HCT116 (cell line): ENCODE measurements around the gene WWP2. TPM values are rescaled to one million over a fixed set of nuclear protein-coding genes. Genes with fewer than 3 reads are reported as not detected.

ENCODE experiments used
- ATAC-seq: fragments of 200-7000 bp; cut with Tn5 transposase; 2 replicates; pipeline ENCODE4 v1.9.1; 2020; ENCODE audit warnings: mild to moderate bottlenecking, moderate library complexity
- BruUV-seq: library from RNA; stranded (reverse); fragments of 400-500 nt; replicated peaks from 2 replicates; lab custom pipeline; 2021; lab: Mats Ljungman, UMichigan
- CTCF ChIA-PET: fragments of 300-600 bp; sonication (Branson Sonifier 250); formaldehyde crosslinking; loops from one replicate; lab custom pipeline; 2021; ENCODE audit warnings: antibody characterized with exemption; lab: Charles Lee
- POLR2A ChIA-PET: fragments of 300-600, 350-600 bp; sonication (Branson Sonifier 250); formaldehyde crosslinking; loops from one replicate; lab custom pipeline; 2021; ENCODE audit warnings: antibody characterized with exemption; lab: Charles Lee
- RAD21 ChIA-PET, 2 experiments: fragments of 300-600 bp; sonication (Branson Sonifier 250); formaldehyde crosslinking; loops; one replicate each; lab custom pipeline; 2023; ENCODE audit warnings: low total read pairs in 2 of 2; ENCODE audit not compliant: uncharacterized antibody in 2 of 2, unreplicated experiment in 2 of 2, low non-redundant PET in 1 of 2; lab: Charles Lee
- DNase-seq: peaks from one replicate; pipeline ENCODE4 v3.0.0-alpha.2; 2010; ENCODE audit warnings: low read depth, low spot score
- H2AFZ ChIP-seq: fragments of 200-600 bp; shearing (Covaris generic), sonication (generic); 2 replicates; pipeline ENCODE4 v1.6.1; 2017; ENCODE audit warnings: low read depth, mixed run types, mixed read lengths, antibody characterized with exemption, low read length; ENCODE audit not compliant: poor library complexity, severe bottlenecking
- H3K27ac ChIP-seq: 2 replicates; pipeline ENCODE4 v1.5.1; 2012; ENCODE audit warnings: low read depth, low read length
- H3K27me3 ChIP-seq: fragments of 200-600 bp; sonication (generic); 2 replicates; pipeline ENCODE4 v1.6.1; 2016; ENCODE audit warnings: mixed run types, low read length, mixed read lengths; ENCODE audit not compliant: insufficient read depth
- H3K36me3 ChIP-seq, 2 experiments: fragments of 200-500 bp in 1 of 2; fragments of 200-600 bp in 1 of 2; sonication (Bioruptor generic) in 1 of 2; sonication (generic) in 1 of 2; 2 replicates each; pipeline versions ENCODE4 v1.5.1 to v1.6.1; 2014 to 2016; ENCODE audit warnings: low read length in 2 of 2, inconsistent platforms in 1 of 2, mixed read lengths in 1 of 2, mixed run types in 1 of 2; ENCODE audit not compliant: insufficient read depth in 2 of 2, control insufficient read depth in 1 of 2
- H3K4me1 ChIP-seq, 2 experiments: fragments of 200-600 bp in 1 of 2; sonication (generic) in 1 of 2; 2 replicates each; pipeline versions ENCODE4 v1.5.1 to v1.6.1; 2012 to 2017; ENCODE audit warnings: low read length in 2 of 2, inconsistent platforms in 1 of 2, mild to moderate bottlenecking in 1 of 2, mixed read lengths in 1 of 2, mixed run types in 1 of 2, moderate library complexity in 1 of 2; ENCODE audit not compliant: insufficient read depth in 2 of 2, control insufficient read depth in 1 of 2
- H3K4me2 ChIP-seq: fragments of 200-600 bp; sonication (generic); 2 replicates; pipeline ENCODE4 v1.6.1; 2017; ENCODE audit warnings: mixed run types, low read length, mixed read lengths
- H3K4me3 ChIP-seq, 2 experiments: fragments of 200-600 bp in 1 of 2; sonication (generic) in 1 of 2; replicated peaks in 1 of 2; 2 replicates each; pipeline ENCODE4 v1.5.1; 2011 to 2016; ENCODE audit warnings: low read length in 2 of 2, control low read depth in 1 of 2, low read depth in 1 of 2, mild to moderate bottlenecking in 1 of 2, mixed read lengths in 1 of 2, mixed run types in 1 of 2
- H3K79me2 ChIP-seq: fragments of 200-600 bp; sonication (generic); 2 replicates; pipeline ENCODE4 v1.6.1; 2017; ENCODE audit warnings: mild to moderate bottlenecking, mixed run types, low read length, moderate library complexity, mixed read lengths; ENCODE audit not compliant: insufficient read depth
- H3K9ac ChIP-seq: fragments of 200-600 bp; sonication (generic); 2 replicates; pipeline ENCODE4 v1.6.1; 2016; ENCODE audit warnings: low read length, mixed read lengths
- H3K9me2 ChIP-seq: fragments of 200-600 bp; sonication (generic), shearing (Covaris generic); 2 replicates; pipeline ENCODE4 v1.6.1; 2017; ENCODE audit warnings: mixed run types, mild to moderate bottlenecking, moderate library complexity; ENCODE audit not compliant: insufficient read depth
- H3K9me3 ChIP-seq, 2 experiments: fragments of 200-500 bp in 1 of 2; fragments of 200-600 bp in 1 of 2; sonication (Bioruptor generic) in 1 of 2; sonication (generic) in 1 of 2; 2 replicates each; pipeline ENCODE4 v1.6.1; 2014 to 2017; ENCODE audit warnings: low read length in 2 of 2, mixed read lengths in 2 of 2, inconsistent platforms in 1 of 2, low read depth in 1 of 2, mild to moderate bottlenecking in 1 of 2, mixed run types in 1 of 2, moderate library complexity in 1 of 2; ENCODE audit not compliant: control insufficient read depth in 1 of 2, insufficient read depth in 1 of 2
- H4K20me1 ChIP-seq: fragments of 200-600 bp; sonication (generic), shearing (Covaris generic); 2 replicates; pipeline ENCODE4 v1.6.1; 2017; ENCODE audit warnings: mixed run types, mild to moderate bottlenecking, moderate library complexity; ENCODE audit not compliant: insufficient read depth
- CBX3 ChIP-seq: IDR thresholded peaks from 2 replicates; pipeline ENCODE4 v1.6.1; 2012; ENCODE audit warnings: low read depth
- EGR1 ChIP-seq: IDR thresholded peaks from 2 replicates; pipeline ENCODE4 v1.6.1; 2012; ENCODE audit warnings: low read depth
- ELF1 ChIP-seq: IDR thresholded peaks from 2 replicates; pipeline ENCODE4 v1.6.1; 2012; ENCODE audit warnings: low read depth, borderline replicate concordance
- EZH2 ChIP-seq: fragments of 200-600 bp; sonication (generic); IDR thresholded peaks from 2 replicates; pipeline ENCODE4 v1.6.1; 2017; ENCODE audit warnings: antibody characterized with exemption, mixed run types
- JUND ChIP-seq: IDR thresholded peaks from 2 replicates; pipeline ENCODE4 v1.6.1; 2012
- POLR2AphosphoS5 ChIP-seq: IDR thresholded peaks from 2 replicates; pipeline ENCODE4 v1.6.1; 2011; ENCODE audit warnings: mild to moderate bottlenecking, low read depth, low read length, moderate library complexity
- RAD21 ChIP-seq: IDR thresholded peaks from 2 replicates; pipeline ENCODE4 v1.6.1; 2012; ENCODE audit warnings: low read depth, mild to moderate bottlenecking
- SP1 ChIP-seq: IDR thresholded peaks from 2 replicates; pipeline ENCODE4 v1.6.1; 2012; ENCODE audit warnings: low read depth
- YY1 ChIP-seq: IDR thresholded peaks from 2 replicates; pipeline ENCODE4 v1.6.1; 2011; ENCODE audit warnings: low read length, low read depth, moderate library complexity, mild to moderate bottlenecking; ENCODE audit not compliant: insufficient replicate concordance; ENCODE audit errors: extremely low read depth
- ZFX ChIP-seq: fragments of 450-650 bp; IDR thresholded peaks from 2 replicates; pipeline ENCODE4 v1.6.1; 2017
- intact Hi-C: fragments of 100-400 bp; cut with micrococcal nuclease; formaldehyde crosslinking; loops from 2 replicates; pipeline ENCODE4 v1.10.0; 2022
- total RNA-seq: library from RNA; stranded (reverse); gene quantifications from one replicate; pipeline ENCODE4 v1.2.1, GENCODE V29; 2021; ENCODE audit not compliant: unreplicated experiment

WWP2 gene
- total RNA-seq, 1 experiment from 2014 or later = 44.2 TPM

GRCh38 chr16:69936751-69937211 is 174.6 kb downstream of the WWP2 start:
- POLR2A ChIA-PET = no interaction called here
- intact Hi-C loops = no loop called here
- peaks cover 0 to 2% of the 10 kb centered on the region in 2 experiments; a peak in 2 of 4 replicates for H3K36me3 ChIP-seq
- H3K9me3 ChIP-seq = no peaks in the 10 kb centered on the region
- TF ChIP-seq EZH2 (no peak), ZFX (no peak), EGR1 (no peak), SP1 (no peak), RAD21 (no peak), JUND (no peak)
- RAD21 ChIA-PET = no interaction called here
- no peaks in the 10 kb centered on the region for H3K79me2 ChIP-seq
- H3K4me1 ChIP-seq = no peaks in the 10 kb centered on the region
- no peak overlapping the region for H3K27ac ChIP-seq
- no TSS peak for BruUV-seq
- DNase-seq = no peak
- no peaks in the 10 kb centered on the region for H3K9me2 ChIP-seq
- ATAC-seq = no peak
- no peak overlapping the region for H2AFZ ChIP-seq
- H4K20me1 ChIP-seq = no peaks in the 10 kb centered on the region
- H3K9ac ChIP-seq = no peak overlapping the region
- H3K4me2 ChIP-seq = no peak overlapping the region
- H3K4me3 ChIP-seq = no peak overlapping the region
- CTCF ChIA-PET = no interaction called here
- H3K27me3 ChIP-seq = no peaks in the 10 kb centered on the region

DNA sequence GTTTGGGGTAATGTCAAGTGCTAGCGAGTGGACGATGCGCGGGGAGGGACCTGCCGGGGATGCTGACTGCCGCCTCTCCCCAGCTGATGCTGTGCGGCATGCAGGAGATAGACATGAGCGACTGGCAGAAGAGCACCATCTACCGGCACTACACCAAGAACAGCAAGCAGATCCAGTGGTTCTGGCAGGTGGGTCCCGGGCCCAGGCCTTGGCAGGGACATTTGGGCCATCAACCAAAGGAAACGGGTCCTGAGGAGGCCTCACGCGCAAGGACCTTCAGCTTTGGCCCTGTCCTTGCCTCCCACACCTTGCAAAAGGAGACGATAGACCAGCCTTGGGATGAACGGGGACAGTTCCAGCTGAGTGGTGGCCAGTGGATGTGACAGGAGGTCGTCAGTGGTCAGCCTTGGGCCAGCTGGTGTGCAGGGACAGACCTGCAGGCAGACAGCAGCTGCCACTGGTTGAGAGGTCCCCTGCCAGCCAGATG is 175.4 kb downstream of the WWP2 start:
- ChIA-PET RAD21 (no interaction called here), POLR2A (no interaction called here), CTCF (no interaction called here)
- no peaks in the 10 kb centered on the region for H3K27me3 ChIP-seq
- H2AFZ ChIP-seq = no peak overlapping the region
- H3K79me2 ChIP-seq = no peaks in the 10 kb centered on the region
- H3K27ac ChIP-seq = no peak overlapping the region
- H3K9me2 ChIP-seq = no peaks in the 10 kb centered on the region
- H3K4me1 ChIP-seq = no peaks in the 10 kb centered on the region
- H4K20me1 ChIP-seq = no peaks in the 10 kb centered on the region
- H3K4me3 ChIP-seq = no peak overlapping the region
- no TSS peak for BruUV-seq
- intact Hi-C loops = no loop called here
- no peak for DNase-seq
- H3K36me3 ChIP-seq = peaks cover 0 to 1% of the 10 kb centered on the region in 2 experiments; a peak in 2 of 4 replicates
- no peak for ATAC-seq
- TF ChIP-seq CBX3 = no peak
- TF ChIP-seq ELF1 = no peak
- no peak for TF ChIP-seq YY1
- TF ChIP-seq POLR2AphosphoS5 = no peak
- TF ChIP-seq, all 23 proteins: peak for 0
- no peak overlapping the region for H3K4me2 ChIP-seq
- H3K9me3 ChIP-seq = no peaks in the 10 kb centered on the region
- H3K9ac ChIP-seq = no peak overlapping the region
